ENCODE data around the gene TMEM143. TPM values are rescaled to one million over a fixed set of nuclear protein-coding genes. Genes with fewer than 3 reads are reported as not detected.

The TMEM143 gene
- total RNA-seq, 1 experiment from 2014 or later: 6.6 TPM

- Histone ChIP-seq H3K4me3 (ENCODE audit: low read depth in 2 of 2, low read length in 2 of 2) (peak overlapping the region; percentile 54 to 67), H3K4me1 (ENCODE audit: control insufficient read depth, insufficient read depth, low read length) (peaks cover 14% of the 10 kb centered on the region)
- POLR2A ChIA-PET: interaction anchor here (0.5 kb wide), 1 partner anchor 13 kb away, joined by 6 read pairs; no protein-coding TSS in a partner anchor
Observed at GRCh38 chr19:48319647-48320541, 43.8 kb downstream of the TMEM143 start.

More at GRCh38 chr19:48319647-48320541, 43.8 kb downstream of the TMEM143 start:
- CTCF ChIA-PET: interaction anchor here (3.0 kb wide), 1 partner anchor 14 kb away, joined by 20 read pairs; no protein-coding TSS in a partner anchor
- Histone ChIP-seq H3K27ac (ENCODE audit: low read length) (peak overlapping the region; percentile 54), H3K27me3 (ENCODE audit: control insufficient read depth, insufficient read depth, low read length) (no peaks in the 10 kb centered on the region), H3K9me3 (ENCODE audit: control insufficient read depth, insufficient read depth, low read depth, low read length) (no peaks in the 10 kb centered on the region), H3K36me3 (ENCODE audit: control insufficient read depth, insufficient read depth, low read length) (no peaks in the 10 kb centered on the region)
- TF ChIP-seq REST (IDR thresholded peaks at IDR 0.05; ENCODE audit: insufficient read depth in 1 of 2, low read depth in 2 of 2, low read length in 1 of 2) (no peak), CTCF (IDR thresholded peaks at IDR 0.05) (peak; percentile 88), SIN3A (IDR thresholded peaks at IDR 0.05; ENCODE audit: borderline replicate concordance, insufficient read depth, low read depth, low read length) (no peak), TCF7L2 (IDR thresholded peaks at IDR 0.05; ENCODE audit: low read depth, low read length) (no peak), POLR2AphosphoS5 (IDR thresholded peaks at IDR 0.05; ENCODE audit: low read depth, low read length) (no peak)
- in situ Hi-C loops (cut with HindIII; ENCODE audit: low pct_unique_long_range_greater_than_20kb, low sequenced_read_pairs): no loop called here
- intact Hi-C loops (cut with micrococcal nuclease; ENCODE audit: unreplicated experiment): no loop called here
- peak; percentile 72 for ATAC-seq
- no peak for DNase-seq (ENCODE audit: low read depth, low spot score)
- BruUV-seq (replicated peaks): no TSS peak
